DND-41 (cell line): ENCODE measurements around the gene TBX19.
A peak's percentile ranks its signal among the peaks of the same experiment; 100 is the strongest.

ENCODE experiments used
- CTCF ChIP-seq: IDR thresholded peaks from 2 replicates; pipeline ENCODE4 v1.5.1; 2012; ENCODE audit warnings: borderline replicate concordance, low read length, moderate library complexity, mild to moderate bottlenecking; ENCODE audit not compliant: poor library complexity, severe bottlenecking; ENCODE audit errors: extremely low read depth
- EZH2 ChIP-seq: IDR thresholded peaks from 3 replicates; pipeline ENCODE4 v1.6.1; 2012; ENCODE audit warnings: borderline replicate concordance, low read depth, mild to moderate bottlenecking, moderate library complexity, low read length, inconsistent platforms; ENCODE audit not compliant: severe bottlenecking

GRCh38 chr1:168362991-168363390 is 82.3 kb downstream of the TBX19 start:
- TF ChIP-seq CTCF (peak; percentile 25), EZH2 (no peak)
